Embryonic facial prominence (tissue), 1 donor: ENCODE measurements around the gene STAC2.

Source experiments
- DNase-seq: peaks from one replicate; pipeline ENCODE4 v3.0.0-alpha.2; 2016; ENCODE audit errors: extremely low spot score

Gene STAC2

DNA sequence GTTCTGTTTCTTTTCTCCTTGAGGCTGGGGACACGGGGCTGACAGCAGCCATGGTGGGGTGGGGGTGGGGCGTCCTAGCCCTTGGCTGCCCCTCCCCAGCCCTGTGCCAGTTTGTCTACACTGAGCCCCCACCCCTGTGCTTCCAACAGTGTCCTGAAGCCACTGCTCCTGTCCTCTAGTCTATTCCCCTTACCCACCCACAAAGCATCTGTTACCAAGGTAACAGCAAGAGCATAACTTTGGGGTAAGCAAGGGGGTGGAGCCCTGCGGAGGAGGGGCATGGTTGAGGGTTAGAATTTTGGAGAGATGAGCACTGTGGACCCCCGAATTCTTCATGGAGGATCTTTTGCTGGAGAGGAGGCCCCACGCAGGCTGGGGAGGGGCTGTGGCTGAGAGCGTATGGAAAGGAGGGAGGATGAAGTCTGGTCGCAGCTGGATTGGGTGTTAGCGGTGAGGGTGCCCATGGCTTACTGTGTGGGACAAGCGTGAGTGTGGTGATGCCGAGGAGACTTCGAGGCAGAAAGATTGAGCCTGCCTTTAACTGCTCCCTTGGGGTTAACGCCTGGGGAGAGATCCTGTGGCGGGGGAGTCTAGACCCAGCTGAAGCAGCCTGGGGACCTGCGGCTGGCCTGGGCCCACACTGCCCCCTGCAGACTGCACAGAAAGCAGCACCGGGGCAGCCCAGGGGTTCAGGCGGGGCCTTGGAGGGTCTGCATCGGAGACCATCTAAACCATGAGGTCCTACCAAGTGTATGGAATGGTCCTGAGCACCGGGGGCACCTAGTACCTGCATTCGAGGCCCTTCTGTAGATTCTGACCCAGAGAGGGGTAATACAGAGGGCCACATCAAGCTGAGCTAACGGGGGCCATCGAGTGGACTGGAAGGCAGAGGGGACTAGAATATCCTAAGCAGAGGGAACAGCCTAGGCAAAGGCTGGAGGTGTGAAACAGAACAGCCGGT is 6.1 kb upstream of the STAC2 start:
- peak; percentile 42 for DNase-seq

DNA sequence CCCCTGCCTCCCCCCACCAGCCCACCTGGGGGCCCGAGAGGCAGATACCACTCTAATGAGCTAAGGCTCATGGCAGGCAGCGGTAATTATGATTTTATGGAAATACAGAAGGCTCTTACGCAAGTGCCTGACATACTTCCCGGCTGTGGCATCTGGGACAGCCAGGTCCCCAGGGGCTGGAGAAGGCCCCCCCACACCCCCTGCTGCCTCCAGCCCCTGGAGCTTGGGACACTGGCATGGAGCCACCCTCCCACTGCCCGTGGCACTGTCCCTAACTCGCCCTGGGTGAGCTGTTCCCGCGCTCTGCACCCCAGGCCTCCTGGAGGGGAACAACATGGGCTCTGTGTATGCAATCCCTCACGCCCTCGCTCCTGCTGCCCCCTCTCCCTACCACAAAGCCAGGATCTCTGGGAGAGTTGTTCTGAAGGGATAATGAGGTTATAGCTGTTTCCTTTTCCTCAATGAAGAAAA is 5.4 kb upstream of the STAC2 start:
- DNase-seq, result no peak

DNA sequence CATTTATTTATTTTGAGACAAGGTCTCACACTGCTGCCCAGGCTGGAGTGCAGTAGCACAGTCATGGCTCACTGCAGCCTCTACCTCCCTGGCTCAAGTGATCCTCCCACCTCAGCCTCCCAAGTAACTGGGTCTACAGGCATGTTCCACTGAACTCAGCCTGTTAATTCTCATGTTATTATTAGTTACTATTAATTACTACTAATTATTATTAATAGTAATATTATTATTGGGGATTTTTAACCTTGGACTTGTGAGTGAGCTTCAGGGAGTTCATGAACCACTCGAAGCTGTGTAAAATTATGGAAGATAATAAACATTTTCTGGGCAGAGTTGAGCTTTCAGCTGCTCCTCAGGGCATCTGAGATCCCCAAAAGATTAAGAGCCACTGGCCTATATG is 4.6 kb upstream of the STAC2 start:
- no peak for DNase-seq

GRCh38 chr17:39229274-39229913 is 3.6 kb upstream of the STAC2 start:
- no peak for DNase-seq

GRCh38 chr17:39227364-39227919 is 1.7 kb upstream of the STAC2 start:
- no peak for DNase-seq

- peak; percentile 64 for DNase-seq
Observed at GRCh38 chr17:39225959-39226683, 376 bp upstream of the STAC2 start.

DNA sequence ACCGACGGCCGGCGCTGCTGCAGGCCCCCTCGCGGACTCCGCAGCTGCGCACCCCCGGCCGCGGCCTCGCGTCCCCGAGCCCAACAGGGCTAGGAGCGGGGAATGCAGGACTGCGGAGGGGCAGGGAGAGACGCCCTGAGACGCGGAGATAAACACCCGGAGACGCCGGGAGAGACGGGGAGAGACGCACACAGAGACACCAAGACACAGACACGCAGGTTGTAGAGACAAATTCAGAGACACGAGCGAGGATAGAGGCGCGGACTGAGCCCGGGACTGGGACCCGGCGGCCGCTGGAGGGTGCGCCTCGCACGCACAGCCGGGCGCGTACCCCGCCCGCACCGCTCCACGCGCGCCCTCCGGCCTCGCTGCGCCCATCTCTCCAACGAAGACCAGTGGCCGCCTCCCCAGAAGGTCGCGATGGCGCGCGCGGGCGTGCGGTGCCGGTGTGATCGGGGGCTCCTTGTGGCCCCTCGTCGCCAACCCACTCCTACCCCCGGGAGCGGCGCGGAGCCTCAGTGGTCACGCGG is 902 bp downstream of the STAC2 start:
- no peak for DNase-seq

DNA sequence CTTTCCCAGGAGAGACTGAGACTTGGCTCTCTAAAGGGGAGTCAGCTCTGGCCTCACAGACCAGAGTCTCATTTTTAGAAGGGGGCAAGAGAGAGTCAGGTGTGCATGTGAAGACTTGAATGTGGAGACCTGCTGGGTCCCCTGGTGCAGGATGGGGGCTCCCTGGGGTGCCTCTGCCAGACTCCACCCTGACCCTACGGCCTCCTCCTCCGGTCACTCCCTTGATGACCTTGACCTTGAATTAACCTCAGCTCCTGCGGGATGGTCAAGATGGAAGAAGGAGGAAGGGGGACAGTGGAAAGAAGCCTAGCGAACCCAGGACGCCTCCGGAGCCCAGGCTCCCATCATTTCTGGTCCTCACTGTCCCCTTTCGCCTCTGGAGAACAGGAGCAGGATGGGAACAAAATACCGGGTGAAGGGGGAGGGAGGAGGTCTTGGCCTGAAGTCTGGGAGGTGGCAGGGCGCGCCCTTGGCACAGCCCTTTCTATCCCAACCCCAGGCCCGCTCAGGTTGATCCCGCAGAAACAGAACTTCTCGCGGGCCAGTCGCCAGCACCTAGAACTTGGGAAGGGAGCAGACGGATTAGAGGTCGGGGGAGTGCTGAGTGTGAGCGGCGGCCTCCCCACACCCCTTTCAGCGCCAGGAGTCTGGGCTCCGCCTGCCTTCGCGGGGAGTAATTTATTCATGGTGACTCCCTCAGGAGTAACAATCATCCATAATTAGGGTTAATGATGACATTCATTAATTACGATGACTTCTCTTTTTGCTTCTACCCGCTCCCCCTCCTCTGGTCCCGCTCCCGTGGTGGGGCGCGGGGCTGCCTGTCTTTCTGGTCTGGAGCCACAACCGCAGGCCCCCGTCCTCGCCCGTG is 1.6 kb downstream of the STAC2 start:
- DNase-seq, result no peak

DNA sequence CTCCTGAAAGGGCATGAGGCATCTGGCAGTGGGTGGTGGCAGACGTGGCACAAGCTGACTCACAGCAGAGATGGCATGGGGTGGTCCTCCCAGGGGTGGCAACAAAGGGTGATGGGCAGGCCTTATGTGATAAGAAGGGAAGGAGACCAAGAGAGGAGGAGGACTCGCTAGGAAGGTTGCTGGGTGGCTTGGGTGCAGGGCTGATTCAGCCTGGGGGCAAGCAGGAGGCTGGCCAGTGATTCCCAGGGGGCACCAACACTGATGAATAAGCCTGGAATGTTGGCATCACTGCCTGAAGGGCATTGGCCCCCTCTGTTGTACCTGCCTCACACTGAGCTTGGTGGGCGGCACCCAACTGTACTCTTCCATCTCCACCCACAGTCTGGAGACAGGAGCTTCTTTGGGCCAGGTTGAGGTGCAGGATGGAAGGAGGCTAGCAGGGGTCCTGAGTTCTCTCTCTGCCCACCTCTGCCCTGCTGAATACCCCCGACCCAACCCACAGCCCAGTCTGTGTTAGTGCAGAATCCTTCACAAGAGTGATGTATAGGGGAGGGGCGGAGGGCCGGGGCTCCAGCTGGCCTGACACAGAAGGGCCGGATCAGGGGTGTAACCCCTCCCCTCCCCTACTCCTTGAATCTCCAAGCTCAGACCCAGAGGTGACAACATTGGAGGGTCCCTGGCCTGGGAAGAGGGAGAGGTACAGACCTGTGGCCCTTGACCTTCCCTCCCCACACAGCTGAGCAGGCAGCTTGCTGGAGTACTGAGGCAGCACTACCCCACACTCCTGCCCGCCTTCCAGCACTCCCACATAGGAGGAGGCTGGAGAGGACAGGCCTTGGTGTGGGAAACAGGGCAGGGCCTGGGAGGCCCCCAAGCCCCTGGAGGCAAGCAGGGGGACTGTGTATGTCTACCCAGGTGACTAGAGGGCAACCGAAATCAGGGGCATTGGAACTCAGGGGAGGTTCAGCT is 2.6 kb downstream of the STAC2 start:
- no peak for DNase-seq

GRCh38 chr17:39222151-39222550 is 3.6 kb downstream of the STAC2 start:
- no peak for DNase-seq

- no peak for DNase-seq
Observed at GRCh38 chr17:39221572-39221971, 4.2 kb downstream of the STAC2 start.

DNA sequence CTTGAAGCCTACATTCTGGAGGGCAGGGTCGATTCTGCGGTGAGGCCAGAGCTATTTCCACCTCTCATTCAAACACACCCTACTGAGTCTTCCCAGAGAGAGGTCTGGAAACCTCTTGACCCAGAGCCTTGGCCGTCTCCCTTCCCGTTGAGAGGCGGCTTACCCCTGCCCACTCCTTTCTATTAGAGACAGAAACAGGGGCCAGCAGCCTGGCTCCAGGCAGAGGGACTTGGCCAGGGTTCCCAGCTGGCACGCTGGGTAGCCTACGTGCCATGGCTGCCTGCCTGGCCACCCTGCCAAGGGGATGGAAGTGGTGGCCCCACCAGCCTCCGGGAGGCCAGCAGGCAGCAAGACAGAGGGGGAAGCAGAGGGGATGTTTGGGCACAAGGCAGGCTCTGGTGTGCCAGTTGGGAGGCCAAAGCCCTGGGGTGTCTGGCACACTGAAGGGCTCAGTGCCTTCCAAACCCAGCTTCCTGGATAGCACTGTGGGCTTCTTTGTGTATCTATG is 6.0 kb downstream of the STAC2 start:
- no peak for DNase-seq

DNA sequence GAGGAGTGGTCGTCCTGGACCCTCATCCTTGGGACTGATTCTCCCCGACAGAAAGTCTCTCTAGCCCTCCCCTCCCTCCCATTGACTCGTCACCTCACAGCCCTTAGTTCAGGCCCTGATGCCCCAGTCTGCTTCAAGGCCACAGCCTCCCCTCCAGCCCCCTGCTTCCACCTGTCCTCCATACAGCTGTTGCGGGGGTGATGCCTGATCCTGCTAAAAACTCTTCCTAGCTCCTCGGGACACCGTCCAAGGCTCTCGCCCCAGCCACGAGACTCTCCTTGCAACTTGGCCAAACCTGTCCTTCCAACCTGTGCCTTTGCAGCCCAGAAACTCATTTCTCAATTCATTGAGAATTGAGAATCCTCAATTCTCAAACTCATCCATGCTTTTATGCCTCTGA is 6.8 kb downstream of the STAC2 start:
- no peak for DNase-seq

DNA sequence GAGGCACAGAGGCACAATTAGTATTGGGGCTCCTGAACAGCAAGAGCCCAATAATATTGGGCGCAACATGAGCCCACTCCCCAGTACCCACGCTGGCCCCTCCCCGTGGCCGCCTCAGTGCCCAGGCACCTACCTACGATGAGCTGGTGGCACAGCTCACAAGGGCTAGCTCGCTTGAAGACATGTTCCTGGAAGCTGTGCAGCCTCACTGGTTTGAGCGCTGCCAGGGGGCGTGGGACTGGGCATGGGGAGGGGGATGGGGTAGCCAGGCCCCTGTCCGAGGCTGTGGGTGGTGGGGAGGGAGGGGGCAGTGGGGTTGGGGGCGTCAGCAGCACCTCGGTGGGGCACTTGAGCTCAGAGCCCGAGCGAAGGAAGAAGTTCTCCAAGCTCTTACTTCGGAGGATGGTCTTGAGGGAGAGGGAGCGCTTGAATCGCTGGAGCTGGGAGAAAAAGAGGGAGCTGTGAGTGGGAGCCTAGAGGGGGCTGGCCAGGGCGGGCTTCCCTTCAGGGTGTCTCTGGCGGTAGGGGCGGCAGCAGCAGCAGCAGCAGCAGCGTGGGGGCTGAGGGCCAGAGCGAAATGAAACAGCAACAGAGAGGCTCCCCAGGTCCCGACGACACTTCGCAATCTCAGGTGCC is 7.9 kb downstream of the STAC2 start:
- no peak for DNase-seq

- no peak for DNase-seq
Observed at GRCh38 chr17:39213852-39214251, 11.9 kb downstream of the STAC2 start.

GRCh38 chr17:39212841-39213480 is 12.8 kb downstream of the STAC2 start:
- DNase-seq, result no peak

DNA sequence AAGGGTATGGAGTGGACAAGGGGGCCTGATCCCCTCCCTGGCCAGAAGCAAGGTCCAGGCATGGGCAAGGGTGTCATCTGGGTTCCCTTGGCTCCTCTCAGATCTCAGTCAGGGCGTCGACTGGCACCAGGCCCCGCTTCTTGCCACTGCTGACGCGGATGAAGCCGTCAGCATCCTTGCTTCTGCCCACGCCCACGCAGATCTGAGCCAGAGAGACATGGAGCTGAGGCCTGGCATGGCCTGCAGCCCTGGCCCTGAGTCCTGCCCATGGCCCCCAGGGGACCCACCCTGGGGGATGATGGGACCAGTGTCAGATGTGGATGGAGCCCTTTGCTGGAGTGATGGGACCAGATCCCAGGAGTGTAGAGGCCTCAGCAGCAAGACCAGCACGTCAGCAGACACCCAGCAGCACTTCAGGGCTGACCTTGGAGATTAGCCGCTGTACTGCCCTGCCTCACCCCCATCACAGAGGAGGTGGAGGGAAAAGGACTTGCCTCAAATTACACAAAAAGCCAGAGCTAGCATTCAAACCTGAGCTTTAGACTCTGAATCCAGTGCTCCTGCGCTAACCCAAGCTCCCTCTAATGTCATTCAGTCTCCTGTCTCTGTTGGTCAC is 13.4 kb downstream of the STAC2 start:
- DNase-seq, result no peak

GRCh38 chr17:39210093-39210434 is 15.7 kb downstream of the STAC2 start:
- DNase-seq, result no peak
